PC-9 (cell line): ENCODE data around the gene PLEKHF1. TPM values are rescaled to one million over a fixed set of nuclear protein-coding genes. Genes with fewer than 3 reads are reported as not detected.

Source experiments
- BruUV-seq: library from RNA; stranded (reverse); fragments of 400-500 nt; replicated peaks from 2 replicates; lab custom pipeline; 2021; lab: Mats Ljungman, UMichigan
- CTCF ChIA-PET: fragments of 300-600 bp; sonication (Branson Sonifier 250); formaldehyde crosslinking; loops from one replicate; lab custom pipeline; 2022; ENCODE audit warnings: antibody characterized with exemption; lab: Charles Lee
- POLR2A ChIA-PET: fragments of 300-600 bp; sonication (Branson Sonifier 250); formaldehyde crosslinking; loops from one replicate; lab custom pipeline; 2022; ENCODE audit warnings: antibody characterized with exemption; ENCODE audit not compliant: unreplicated experiment; lab: Charles Lee
- DNase-seq, 2 experiments: peaks; one replicate each; pipeline versions ENCODE4 v3.0.0 to v3.0.0-alpha.2; 2015 to 2022; ENCODE audit warnings: mixed read lengths in 1 of 2
- H2AFZ ChIP-seq: fragments of 200-600 bp; sonication (generic); 2 replicates; pipeline ENCODE4 v1.8.1; 2017; ENCODE audit warnings: antibody characterized with exemption
- H3F3A ChIP-seq: fragments of 200-600 bp; sonication (generic); 2 replicates; pipeline ENCODE4 v1.8.1; 2017; ENCODE audit warnings: antibody characterized with exemption, mild to moderate bottlenecking, low read depth; ENCODE audit not compliant: insufficient read depth
- H3K27ac ChIP-seq: fragments of 200-600 bp; sonication (generic); 2 replicates; pipeline ENCODE4 v1.6.1; 2016; ENCODE audit warnings: mixed run types
- H3K27me3 ChIP-seq: fragments of 200-600 bp; sonication (generic); 2 replicates; pipeline ENCODE4 v1.6.1; 2016; ENCODE audit warnings: low read depth, mixed run types; ENCODE audit not compliant: insufficient read depth
- H3K36me3 ChIP-seq: fragments of 200-600 bp; sonication (generic); 2 replicates; pipeline ENCODE4 v1.6.1; 2016; ENCODE audit warnings: low read depth, mixed run types
- H3K4me1 ChIP-seq: fragments of 200-600 bp; sonication (generic); replicated peaks from 2 replicates; pipeline ENCODE4 v1.6.1; 2016; ENCODE audit warnings: mixed run types; ENCODE audit not compliant: insufficient read depth
- H3K4me2 ChIP-seq: fragments of 200-600 bp; sonication (generic); 2 replicates; pipeline ENCODE4 v1.6.1; 2017; ENCODE audit warnings: mixed run types
- H3K4me3 ChIP-seq: fragments of 200-600 bp; sonication (generic); 2 replicates; pipeline ENCODE4 v1.6.1; 2016; ENCODE audit warnings: mixed run types
- H3K79me2 ChIP-seq: fragments of 200-600 bp; sonication (generic); 2 replicates; pipeline ENCODE4 v1.6.1; 2017; ENCODE audit warnings: low read depth, mixed run types
- H3K9me2 ChIP-seq: fragments of 200-600 bp; sonication (generic); 2 replicates; pipeline ENCODE4 v1.8.1; 2017; ENCODE audit warnings: mild to moderate bottlenecking; ENCODE audit not compliant: insufficient read depth
- H3K9me3 ChIP-seq: fragments of 200-600 bp; sonication (generic); 2 replicates; pipeline ENCODE4 v1.8.1; 2016; ENCODE audit warnings: low read depth; ENCODE audit not compliant: insufficient read depth
- H4K20me1 ChIP-seq: fragments of 200-600 bp; sonication (generic); 2 replicates; pipeline ENCODE4 v1.8.1; 2017; ENCODE audit not compliant: insufficient read depth
- EZH2 ChIP-seq: fragments of 200-600 bp; sonication (generic); IDR thresholded peaks from 2 replicates; pipeline ENCODE4 v1.8.0; 2017; ENCODE audit warnings: antibody characterized with exemption, low read depth
- intact Hi-C: fragments of 100-400 bp; cut with micrococcal nuclease; formaldehyde crosslinking; loops from one replicate; pipeline ENCODE4 v1.10.0; 2022; ENCODE audit not compliant: unreplicated experiment
- total RNA-seq: library from RNA; stranded (reverse); gene quantifications from 2 replicates; pipeline ENCODE4 v1.2.3, GENCODE V29; 2021
- TF ChIP-seq, protein P1 (sequence below): fragments of 200-600 bp; sonication (generic); conservative IDR thresholded peaks from 2 replicates; pipeline ENCODE4 v1.6.1; 2017; ENCODE audit warnings: mixed run types, antibody characterized with exemption, mild to moderate bottlenecking, moderate library complexity

The PLEKHF1 gene
- total RNA-seq, 1 experiment from 2014 or later, result 16.0 TPM

DNA sequence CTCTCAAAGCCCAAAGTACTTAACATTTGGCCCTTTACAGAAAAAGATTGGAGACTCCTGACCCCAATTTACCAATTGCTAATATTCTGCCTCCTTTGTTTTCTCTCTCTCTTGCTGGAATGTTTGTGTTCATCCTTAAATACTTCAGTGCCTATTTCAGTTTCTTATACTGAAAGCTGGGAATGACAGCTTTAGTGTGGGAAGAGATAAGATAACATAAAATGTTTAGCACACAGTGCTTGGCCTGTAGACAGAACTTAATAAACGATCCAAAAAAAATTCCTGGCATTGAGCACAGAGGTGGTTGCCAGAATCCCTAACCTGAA, 3.0 kb upstream of the PLEKHF1 start:
- H3K9me2 ChIP-seq, result no peaks in the 10 kb centered on the region
- BruUV-seq, result TSS peak; percentile 10
- H3K9me3 ChIP-seq, result no peaks in the 10 kb centered on the region
- H3F3A ChIP-seq, result peaks cover 52% of the 10 kb centered on the region
- H4K20me1 ChIP-seq, result peaks cover 8% of the 10 kb centered on the region
- peaks cover 19% of the 10 kb centered on the region for H3K79me2 ChIP-seq
- H3K27me3 ChIP-seq, result no peaks in the 10 kb centered on the region
- H3K4me2 ChIP-seq, result peak overlapping the region; percentile 95
- H3K27ac ChIP-seq, result peak overlapping the region; percentile 94
- CTCF ChIA-PET, result interaction anchor here (0.6 to 1.7 kb wide), 2 partner anchors 9 to 10 kb away, joined by 3 to 4 read pairs; no protein-coding TSS in a partner anchor
- DNase-seq, result no peak
- H3K4me3 ChIP-seq, result peak overlapping the region; percentile 44; the same call in 1 of the 2 replicates
- TF ChIP-seq EZH2, result no peak
- TF ChIP-seq, protein P1, sequence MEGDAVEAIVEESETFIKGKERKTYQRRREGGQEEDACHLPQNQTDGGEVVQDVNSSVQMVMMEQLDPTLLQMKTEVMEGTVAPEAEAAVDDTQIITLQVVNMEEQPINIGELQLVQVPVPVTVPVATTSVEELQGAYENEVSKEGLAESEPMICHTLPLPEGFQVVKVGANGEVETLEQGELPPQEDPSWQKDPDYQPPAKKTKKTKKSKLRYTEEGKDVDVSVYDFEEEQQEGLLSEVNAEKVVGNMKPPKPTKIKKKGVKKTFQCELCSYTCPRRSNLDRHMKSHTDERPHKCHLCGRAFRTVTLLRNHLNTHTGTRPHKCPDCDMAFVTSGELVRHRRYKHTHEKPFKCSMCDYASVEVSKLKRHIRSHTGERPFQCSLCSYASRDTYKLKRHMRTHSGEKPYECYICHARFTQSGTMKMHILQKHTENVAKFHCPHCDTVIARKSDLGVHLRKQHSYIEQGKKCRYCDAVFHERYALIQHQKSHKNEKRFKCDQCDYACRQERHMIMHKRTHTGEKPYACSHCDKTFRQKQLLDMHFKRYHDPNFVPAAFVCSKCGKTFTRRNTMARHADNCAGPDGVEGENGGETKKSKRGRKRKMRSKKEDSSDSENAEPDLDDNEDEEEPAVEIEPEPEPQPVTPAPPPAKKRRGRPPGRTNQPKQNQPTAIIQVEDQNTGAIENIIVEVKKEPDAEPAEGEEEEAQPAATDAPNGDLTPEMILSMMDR, result no peak
- H3K4me1 ChIP-seq, result peaks cover 47% of the 10 kb centered on the region
- POLR2A ChIA-PET, result no interaction called here
- H2AFZ ChIP-seq, result peak overlapping the region; percentile 69; the same call in 1 of the 2 replicates
- intact Hi-C loops, result loop anchor here (2.0 kb wide), 1 partner anchor 51 kb away; no protein-coding TSS in a partner anchor
- peaks cover 3% of the 10 kb centered on the region; the same call in 1 of the 2 replicates for H3K36me3 ChIP-seq

DNA sequence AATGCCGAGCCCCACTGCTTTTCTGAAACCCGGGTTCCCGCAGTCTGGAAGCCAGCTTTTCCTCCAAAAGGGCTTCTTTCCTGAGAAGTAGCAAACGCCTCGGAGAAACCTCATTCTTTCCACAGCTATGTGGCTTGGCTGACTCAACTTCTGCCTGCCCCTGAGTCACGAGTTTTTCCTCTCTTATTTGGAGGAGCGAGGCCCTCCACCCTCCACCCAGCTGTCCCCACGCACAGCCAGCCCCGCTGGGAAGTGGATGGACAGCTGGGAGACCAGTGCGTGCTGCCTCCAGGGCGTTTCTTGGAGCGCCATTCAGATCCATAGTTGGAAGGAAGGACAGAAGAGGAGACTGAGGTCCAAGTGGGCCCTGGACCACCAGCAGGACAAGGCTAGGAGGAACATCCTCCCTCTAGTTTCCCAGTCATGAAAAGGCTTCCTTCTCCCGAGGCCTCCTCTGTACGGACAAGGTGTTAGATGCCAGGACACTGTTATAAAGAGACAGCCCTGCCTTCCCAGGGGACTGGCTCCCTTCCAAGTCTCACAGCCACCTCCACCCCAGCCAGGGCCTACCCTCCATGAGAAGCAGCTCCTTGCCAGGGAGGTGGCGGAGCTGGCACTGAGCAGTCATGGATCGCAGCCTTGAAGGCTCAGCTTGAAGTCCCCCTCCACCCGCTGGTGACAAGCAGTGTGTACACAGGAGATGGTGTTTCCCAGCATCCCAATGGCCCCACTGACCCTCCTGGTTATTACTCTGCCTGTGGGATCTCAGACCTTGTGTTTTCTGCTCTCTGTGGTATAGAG, 2.5 kb upstream of the PLEKHF1 start:
- no TSS peak for BruUV-seq
- DNase-seq, result peak; percentile 61 to 71
- peak overlapping the region; percentile 44; the same call in 1 of the 2 replicates for H3K4me3 ChIP-seq

More for the DNA sequence above, 2.5 kb upstream of the PLEKHF1 start:
- intact Hi-C loops, result loop anchor here (2.0 kb wide), 1 partner anchor 52 kb away; no protein-coding TSS in a partner anchor
- H3K27me3 ChIP-seq, result no peaks in the 10 kb centered on the region
- peaks cover 25% of the 10 kb centered on the region for H3K79me2 ChIP-seq
- no peak for TF ChIP-seq EZH2
- TF ChIP-seq, protein P1, result no peak
- H4K20me1 ChIP-seq, result peaks cover 9% of the 10 kb centered on the region
- no peaks in the 10 kb centered on the region for H3K9me3 ChIP-seq
- peak overlapping the region; percentile 69; the same call in 1 of the 2 replicates for H2AFZ ChIP-seq
- H3K27ac ChIP-seq, result peak overlapping the region; percentile 94
- CTCF ChIA-PET, result interaction anchor here (0.6 to 1.7 kb wide), 3 partner anchors 8 to 32 kb away, joined by 3 to 4 read pairs (median 3); no protein-coding TSS in a partner anchor
- H3K4me2 ChIP-seq, result peak overlapping the region; percentile 95
- H3K9me2 ChIP-seq, result no peaks in the 10 kb centered on the region
- POLR2A ChIA-PET, result interaction anchor here (0.6 kb wide), 1 partner anchor 48 kb away, joined by 9 read pairs; no protein-coding TSS in a partner anchor
- H3K4me1 ChIP-seq, result peaks cover 53% of the 10 kb centered on the region
- H3K36me3 ChIP-seq, result peaks cover 8% of the 10 kb centered on the region; the same call in 1 of the 2 replicates
- H3F3A ChIP-seq, result peaks cover 52% of the 10 kb centered on the region
